GM19324 (cell line): ENCODE measurements around the gene KIAA1217.
"Not testable (repeated sequence)": the region's sequence is repeated elsewhere in the genome, so short reads cannot be mapped to it uniquely, and the experiment has no call there.

Experiments
- ATAC-seq: cut with Tn5 transposase; IDR thresholded peaks from one replicate; pipeline ENCODE4 v1.9.1; 2021; ENCODE audit warnings: mild to moderate bottlenecking, moderate library complexity; ENCODE audit not compliant: unreplicated experiment, low FRiP score

Gene KIAA1217

GRCh38 chr10:24482713-24483112 lies 273.8 kb downstream of the KIAA1217 start:
- ATAC-seq = not testable (repeated sequence)

GRCh38 chr10:24483701-24484100 lies 274.8 kb downstream of the KIAA1217 start:
- ATAC-seq = peak; percentile 77

- ATAC-seq = no peak
Measured at GRCh38 chr10:24484771-24485170, 275.8 kb downstream of the KIAA1217 start.

- ATAC-seq = no peak
Measured at GRCh38 chr10:24485304-24485703, 276.4 kb downstream of the KIAA1217 start.

- no peak for ATAC-seq
Measured at GRCh38 chr10:24488631-24489030, 279.7 kb downstream of the KIAA1217 start.

GRCh38 chr10:24493165-24493564 lies 284.2 kb downstream of the KIAA1217 start:
- ATAC-seq = no peak

GRCh38 chr10:24494236-24494635 lies 285.3 kb downstream of the KIAA1217 start:
- no peak for ATAC-seq

GRCh38 chr10:24494777-24495176 lies 285.8 kb downstream of the KIAA1217 start:
- ATAC-seq = no peak

GRCh38 chr10:24495666-24496460 lies 286.9 kb downstream of the KIAA1217 start:
- ATAC-seq = no peak

- ATAC-seq = no peak
Measured at GRCh38 chr10:24496906-24497305, 288.0 kb downstream of the KIAA1217 start.

GRCh38 chr10:24501056-24501711 lies 292.2 kb downstream of the KIAA1217 start:
- ATAC-seq = no peak

- no peak for ATAC-seq
Measured at GRCh38 chr10:24502006-24502405, 293.1 kb downstream of the KIAA1217 start.

- no peak for ATAC-seq
Measured at GRCh38 chr10:24502801-24503460, 294.0 kb downstream of the KIAA1217 start.

- peak; percentile 73 for ATAC-seq
Measured at GRCh38 chr10:24503461-24504320, 294.8 kb downstream of the KIAA1217 start.

GRCh38 chr10:24505759-24506158 lies 296.8 kb downstream of the KIAA1217 start:
- no peak for ATAC-seq

- no peak for ATAC-seq
Measured at GRCh38 chr10:24513155-24513554, 304.2 kb downstream of the KIAA1217 start.

GRCh38 chr10:24515481-24515880 lies 306.5 kb downstream of the KIAA1217 start:
- ATAC-seq = no peak

GRCh38 chr10:24518411-24518810 lies 309.5 kb downstream of the KIAA1217 start:
- ATAC-seq = no peak

GRCh38 chr10:24518981-24519597 lies 310.2 kb downstream of the KIAA1217 start:
- ATAC-seq = no peak

GRCh38 chr10:24519950-24520349 lies 311.0 kb downstream of the KIAA1217 start:
- no peak for ATAC-seq
